HG03442 (cell line): ENCODE data around the gene TLN1.
A peak's percentile ranks its signal among the peaks of the same experiment; 100 is the strongest.

ENCODE experiments used
- ATAC-seq: cut with Tn5 transposase; IDR thresholded peaks from one replicate; pipeline ENCODE4 v1.9.1; 2021; ENCODE audit warnings: mild to moderate bottlenecking, moderate library complexity; ENCODE audit not compliant: unreplicated experiment

TLN1 gene

GRCh38 chr9:35665471-35665818 lies 66.5 kb downstream of the TLN1 start:
- no peak for ATAC-seq

GRCh38 chr9:35664531-35665470 lies 67.2 kb downstream of the TLN1 start, which contains the start of gene ARHGEF39:
Gene ARHGEF39 (minus strand): TSS chr9:35665195. CDS start chr9:35665169, 26 bp downstream.
- peak; percentile 78 for ATAC-seq

DNA sequence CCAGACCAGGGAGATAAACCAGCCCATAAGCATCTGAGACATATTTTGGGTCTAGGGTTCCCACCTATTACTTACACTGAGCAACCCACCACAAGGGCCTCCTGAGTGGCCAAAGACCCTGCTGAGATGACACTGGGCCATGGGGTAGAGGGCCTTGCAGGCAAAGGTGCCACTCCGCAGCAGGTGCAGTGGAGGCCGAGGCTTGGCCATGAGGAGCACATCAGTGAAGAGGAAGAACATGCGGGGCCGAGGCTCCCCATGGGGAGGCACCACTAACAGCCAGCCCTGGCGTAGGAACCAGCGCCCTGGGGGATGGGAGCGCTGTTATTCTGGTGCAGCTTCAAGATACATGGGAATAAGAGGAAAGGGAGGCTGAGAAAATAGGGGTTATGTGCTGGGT lies 69.6 kb downstream of the TLN1 start:
- no peak for ATAC-seq

DNA sequence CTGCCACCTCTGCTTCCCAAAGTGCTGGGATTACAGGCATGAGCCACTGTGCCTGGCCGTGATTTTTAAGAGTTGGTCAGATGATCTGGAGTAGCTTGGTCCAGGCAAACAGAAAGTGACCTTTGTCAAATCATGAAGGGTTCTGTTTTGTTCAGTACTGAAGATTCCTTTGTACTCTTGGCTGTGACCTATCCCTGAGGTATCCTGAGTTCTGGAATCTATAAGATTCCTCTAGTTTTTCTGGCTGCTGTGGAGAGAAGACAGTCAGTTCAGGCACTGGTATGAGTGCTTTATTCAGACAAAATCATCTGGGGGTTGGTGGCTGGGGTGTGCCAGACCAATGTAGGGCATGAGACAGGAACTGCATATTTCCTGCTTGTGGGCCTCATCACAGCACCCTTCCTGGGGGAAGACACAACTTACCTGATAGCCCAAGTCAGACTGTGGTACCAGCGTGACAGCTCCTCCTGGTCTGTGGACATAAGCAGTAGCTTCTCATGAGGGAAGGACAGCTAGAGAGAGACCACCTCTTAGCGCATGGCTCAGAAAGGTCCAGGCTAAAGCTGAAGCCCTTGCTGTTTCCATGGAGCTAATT lies 70.1 kb downstream of the TLN1 start:
- no peak for ATAC-seq

GRCh38 chr9:35660966-35661415 lies 71.0 kb downstream of the TLN1 start:
- no peak for ATAC-seq

DNA sequence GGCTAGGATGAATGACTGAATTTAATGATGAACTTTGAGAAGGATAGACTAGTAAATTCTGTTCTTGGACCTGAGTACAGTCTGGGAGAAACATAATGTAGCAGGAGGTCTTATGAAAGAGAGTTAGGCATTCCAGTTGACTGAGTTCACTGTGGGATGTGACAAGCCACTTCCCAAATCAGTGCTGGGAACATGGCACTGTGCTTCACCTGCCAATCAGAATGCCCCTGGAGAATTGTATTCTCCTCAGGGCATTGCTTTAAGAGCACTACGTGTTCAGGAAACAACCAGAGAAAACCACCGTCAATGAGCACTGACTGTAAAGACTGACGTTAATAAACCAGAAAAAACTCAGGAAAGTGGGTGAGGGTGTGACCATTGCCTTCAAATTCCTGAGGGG lies 72.7 kb downstream of the TLN1 start:
- no peak for ATAC-seq

GRCh38 chr9:35658968-35659220 lies 73.1 kb downstream of the TLN1 start:
- no peak for ATAC-seq

GRCh38 chr9:35658137-35658967 lies 73.6 kb downstream of the TLN1 start, which contains the start of gene CCDC107:
Gene CCDC107 (plus strand): TSS chr9:35658292. CDS start chr9:35658380, 88 bp downstream.
- peak; percentile 50 for ATAC-seq

DNA sequence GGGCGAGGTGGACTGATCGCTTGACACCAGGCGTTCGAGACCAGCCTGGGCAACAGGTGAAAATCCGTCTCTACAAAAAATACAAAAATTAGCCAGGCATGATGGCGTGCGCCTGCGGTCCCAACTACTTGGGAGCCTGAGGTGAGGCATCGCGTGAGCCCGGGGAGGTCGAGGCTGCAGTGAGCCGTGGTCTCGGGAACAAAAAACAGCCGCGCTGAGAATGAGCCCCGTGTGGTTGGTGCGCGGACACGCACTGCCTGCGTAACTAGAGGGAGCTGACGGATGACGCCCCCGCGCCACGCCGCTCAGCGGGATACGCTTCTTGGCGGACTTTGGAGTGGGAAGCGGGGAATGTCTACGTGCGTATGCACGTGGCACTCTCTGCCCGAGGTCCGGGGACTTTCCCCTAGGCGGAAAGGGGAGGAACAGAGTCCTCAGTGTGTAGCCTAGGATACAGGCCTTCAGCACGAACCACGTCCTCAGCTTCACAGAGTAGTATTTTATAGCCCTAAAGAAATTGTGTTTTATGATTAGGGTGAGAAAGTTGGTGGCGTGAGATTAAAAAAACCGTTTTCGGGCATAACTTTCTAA lies 74.4 kb downstream of the TLN1 start, which contains the start of gene RMRP:
TSS of gene RMRP (minus strand) at position 474 of the 591 bp plus-strand sequence.
- peak; percentile 89 for ATAC-seq

DNA sequence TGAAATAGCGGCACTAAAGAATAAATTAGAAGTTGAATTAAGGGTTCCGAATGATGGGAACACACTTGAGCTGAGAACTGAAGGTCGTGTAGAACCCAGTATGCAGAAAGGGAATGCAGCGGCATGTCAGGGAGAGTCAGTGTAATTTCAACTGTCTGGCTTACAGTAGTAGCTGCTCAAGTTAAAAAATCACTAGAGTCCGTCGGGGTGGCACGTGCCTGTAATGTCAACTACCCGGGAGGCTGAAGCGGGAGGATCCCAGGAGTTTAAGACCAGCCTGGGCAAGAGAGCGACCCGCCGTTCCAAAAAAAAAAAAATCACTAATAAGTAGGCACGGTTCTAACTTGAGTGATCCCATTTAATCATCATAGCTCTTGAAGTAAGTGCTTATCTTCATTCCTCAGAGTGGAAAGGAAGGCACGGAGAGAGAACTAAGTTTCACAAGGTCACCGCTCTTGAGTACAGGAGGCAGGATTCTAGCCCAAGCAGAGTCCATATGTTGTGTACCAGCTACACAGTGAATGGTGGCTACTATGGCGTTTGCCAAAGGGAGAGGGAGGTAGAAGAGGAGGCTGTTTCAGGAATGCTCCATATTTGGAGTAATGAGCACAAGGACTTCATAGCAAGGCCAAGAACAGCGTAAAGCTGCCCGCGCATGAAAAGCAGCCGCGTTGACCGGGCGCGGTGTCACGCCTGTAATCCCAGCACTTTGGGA lies 75.0 kb downstream of the TLN1 start:
- no peak for ATAC-seq

GRCh38 chr9:35656348-35656747 lies 75.6 kb downstream of the TLN1 start:
- no peak for ATAC-seq

DNA sequence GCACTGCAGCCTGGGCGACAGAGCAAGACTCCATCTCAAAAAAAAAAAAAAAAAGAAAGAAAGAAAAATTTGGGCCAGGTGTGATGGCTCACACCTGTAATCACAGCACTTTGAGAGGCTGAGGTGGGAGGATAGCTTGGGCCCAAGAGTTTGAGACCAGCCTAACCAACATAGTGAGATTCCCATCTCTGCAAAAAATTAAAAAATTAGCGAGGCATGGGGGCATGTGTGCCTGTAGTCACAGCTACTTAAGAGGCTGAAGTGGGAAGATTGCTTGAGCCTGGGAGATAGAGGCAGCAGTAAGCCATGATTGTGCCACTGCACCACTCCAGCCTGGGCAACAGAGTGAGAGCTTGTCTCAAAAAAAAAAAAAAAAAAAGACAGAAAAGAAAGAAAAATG lies 78.4 kb downstream of the TLN1 start:
- no peak for ATAC-seq

- ATAC-seq, result no peak
Measured at GRCh38 chr9:35652829-35653209, 79.2 kb downstream of the TLN1 start.

DNA sequence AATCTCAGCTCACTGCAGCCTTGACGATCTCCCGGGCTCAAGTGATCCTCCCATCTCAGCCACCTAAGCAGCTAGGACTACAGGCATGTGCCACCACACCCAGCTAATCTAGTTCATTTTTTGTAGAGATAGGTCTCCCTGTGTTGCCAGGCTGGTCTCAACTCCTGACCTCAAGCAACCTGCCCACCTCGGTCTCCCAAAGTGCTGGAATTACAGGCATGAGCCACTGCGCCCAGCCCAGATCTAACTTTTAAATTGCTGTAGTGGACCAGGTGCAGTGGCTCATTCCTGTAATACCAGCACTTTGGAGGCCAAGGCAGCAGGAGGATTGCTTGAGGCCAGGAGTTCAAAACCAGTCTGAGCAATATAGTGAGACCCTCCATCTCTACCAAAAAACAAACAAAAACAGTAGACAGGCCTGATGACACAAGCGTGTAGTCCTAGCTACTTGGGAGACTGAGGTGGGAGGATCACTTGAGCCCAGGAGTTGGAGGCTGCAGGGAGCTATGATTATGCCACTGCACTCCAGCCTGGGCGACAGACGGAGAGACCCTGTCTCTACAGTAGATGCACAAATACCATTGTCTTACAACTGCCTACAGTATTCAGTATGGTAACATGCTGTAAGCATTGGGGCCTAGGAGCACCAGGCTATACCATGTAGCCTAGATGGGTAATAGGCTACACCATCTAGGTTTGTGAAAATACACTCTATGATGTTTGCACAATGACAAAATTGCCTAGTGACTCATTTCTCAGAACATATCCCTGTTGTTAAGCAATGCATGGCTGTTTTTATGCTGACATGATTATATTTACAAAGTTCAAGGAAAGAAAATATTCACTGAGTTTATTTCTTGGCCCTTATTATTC lies 79.8 kb downstream of the TLN1 start:
- no peak for ATAC-seq

GRCh38 chr9:35650341-35651158 lies 81.4 kb downstream of the TLN1 start, which contains the start of gene SIT1:
Gene SIT1 (minus strand): TSS chr9:35650931. CDS start chr9:35650853, 78 bp downstream.
- ATAC-seq, result no peak

GRCh38 chr9:35649431-35650340 lies 82.3 kb downstream of the TLN1 start:
- ATAC-seq, result no peak
